ENCODE data around the gene SSRP1. TPM values are rescaled to one million over a fixed set of nuclear protein-coding genes. Genes with fewer than 3 reads are reported as not detected.

The SSRP1 gene
- total RNA-seq, 1 donor from 2014 or later = 186 TPM

DNA sequence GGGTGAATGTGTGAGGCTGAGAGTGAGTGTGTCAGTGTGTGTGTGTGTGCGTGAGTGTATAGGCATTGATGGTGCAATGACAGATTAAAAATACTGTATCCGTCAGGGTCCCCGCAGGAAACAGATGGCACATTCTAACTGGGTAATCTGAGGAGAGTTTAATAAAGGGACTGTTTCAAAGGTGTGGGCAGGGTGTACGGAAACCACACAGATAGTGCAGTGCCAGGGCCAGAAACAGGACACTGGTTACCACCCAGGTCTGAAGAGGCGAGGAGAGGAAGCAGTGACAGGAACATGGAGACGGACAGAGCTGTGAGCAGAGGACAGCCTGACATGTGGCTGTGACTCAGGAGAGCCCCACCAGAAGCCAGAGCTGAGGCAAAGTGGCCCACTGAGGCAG lies 19.0 kb upstream of the SSRP1 start:
- H3K4me2 ChIP-seq = no peak overlapping the region
- Mint-ChIP-seq H3K4me1 (peaks cover 38% of the 10 kb centered on the region), H3K36me3 (peaks cover 2% of the 10 kb centered on the region), H3K9me3 (peaks cover 15% of the 10 kb centered on the region), H3K27me3 (ENCODE audit: insufficient read depth, low read depth) (peaks cover 11% of the 10 kb centered on the region), H3K27ac (peak overlapping the region; percentile 3), H3K4me3 (no peak overlapping the region)
- no peak for DNase-seq (ENCODE audit: low spot score)
- H3F3A ChIP-seq (ENCODE audit: low read depth) = peaks cover 30% of the 10 kb centered on the region
- H4K20me1 ChIP-seq (ENCODE audit: low read depth) = no peaks in the 10 kb centered on the region
- H3K79me2 ChIP-seq (ENCODE audit: low read depth) = no peaks in the 10 kb centered on the region
- H3K4me1 ChIP-seq = peaks cover 38% of the 10 kb centered on the region
- H3K9me3 ChIP-seq (ENCODE audit: low read depth) = no peaks in the 10 kb centered on the region
- no peak overlapping the region for H3K4me3 ChIP-seq
- H3K36me3 ChIP-seq = no peaks in the 10 kb centered on the region
- H2AFZ ChIP-seq (replicated peaks) = no peak overlapping the region
- H3K27me3 ChIP-seq = no peaks in the 10 kb centered on the region
- no peak overlapping the region for H3K27ac ChIP-seq
- TF ChIP-seq, protein P1, sequence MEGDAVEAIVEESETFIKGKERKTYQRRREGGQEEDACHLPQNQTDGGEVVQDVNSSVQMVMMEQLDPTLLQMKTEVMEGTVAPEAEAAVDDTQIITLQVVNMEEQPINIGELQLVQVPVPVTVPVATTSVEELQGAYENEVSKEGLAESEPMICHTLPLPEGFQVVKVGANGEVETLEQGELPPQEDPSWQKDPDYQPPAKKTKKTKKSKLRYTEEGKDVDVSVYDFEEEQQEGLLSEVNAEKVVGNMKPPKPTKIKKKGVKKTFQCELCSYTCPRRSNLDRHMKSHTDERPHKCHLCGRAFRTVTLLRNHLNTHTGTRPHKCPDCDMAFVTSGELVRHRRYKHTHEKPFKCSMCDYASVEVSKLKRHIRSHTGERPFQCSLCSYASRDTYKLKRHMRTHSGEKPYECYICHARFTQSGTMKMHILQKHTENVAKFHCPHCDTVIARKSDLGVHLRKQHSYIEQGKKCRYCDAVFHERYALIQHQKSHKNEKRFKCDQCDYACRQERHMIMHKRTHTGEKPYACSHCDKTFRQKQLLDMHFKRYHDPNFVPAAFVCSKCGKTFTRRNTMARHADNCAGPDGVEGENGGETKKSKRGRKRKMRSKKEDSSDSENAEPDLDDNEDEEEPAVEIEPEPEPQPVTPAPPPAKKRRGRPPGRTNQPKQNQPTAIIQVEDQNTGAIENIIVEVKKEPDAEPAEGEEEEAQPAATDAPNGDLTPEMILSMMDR (IDR thresholded peaks at IDR 0.05) = no peak
- TF ChIP-seq EZH2 (IDR thresholded peaks at IDR 0.05) = no peak
- no peak for TF ChIP-seq EZH2phosphoT487 (IDR thresholded peaks at IDR 0.05)
- no peak overlapping the region for H3K9ac ChIP-seq

DNA sequence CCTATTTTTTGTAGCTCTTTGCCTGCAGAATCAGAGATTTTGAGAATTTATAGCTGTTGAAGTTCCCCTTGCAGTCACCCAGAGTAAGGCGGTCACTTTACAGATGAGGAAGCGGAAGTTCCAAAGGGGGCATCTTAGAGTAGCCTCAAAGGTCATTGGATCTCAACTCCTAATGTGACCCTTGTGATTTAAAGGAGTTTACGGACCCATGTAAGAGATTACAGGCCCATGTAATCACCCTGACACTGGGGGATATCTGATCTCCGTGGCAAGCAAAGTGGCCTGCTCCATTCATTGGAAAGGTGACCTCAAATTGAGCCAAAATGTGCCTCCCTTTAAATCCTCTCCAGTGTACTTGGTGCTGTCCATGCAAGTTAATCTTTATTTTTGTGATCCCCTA lies 18.2 kb upstream of the SSRP1 start:
- H3K4me3 Mint-ChIP-seq = peak overlapping the region; percentile 17
- H3K27ac Mint-ChIP-seq = peak overlapping the region; percentile 57
- H3K4me1 ChIP-seq = peaks cover 34% of the 10 kb centered on the region
- H3K27ac ChIP-seq = peak overlapping the region; percentile 82
- peak overlapping the region; percentile 51 for H3K4me2 ChIP-seq
- H3K9ac ChIP-seq = no peak overlapping the region
- H3K79me2 ChIP-seq (ENCODE audit: low read depth) = no peaks in the 10 kb centered on the region
- H3K36me3 ChIP-seq = no peaks in the 10 kb centered on the region
- TF ChIP-seq EZH2 (IDR thresholded peaks at IDR 0.05) = no peak
- TF ChIP-seq EZH2phosphoT487 (IDR thresholded peaks at IDR 0.05) = no peak
- TF ChIP-seq, protein P1 (IDR thresholded peaks at IDR 0.05) = no peak
- H3K4me1 Mint-ChIP-seq = peaks cover 34% of the 10 kb centered on the region
- H3K36me3 Mint-ChIP-seq = peaks cover 2% of the 10 kb centered on the region
- H3F3A ChIP-seq (ENCODE audit: low read depth) = peaks cover 30% of the 10 kb centered on the region
- peaks cover 15% of the 10 kb centered on the region for H3K9me3 Mint-ChIP-seq
- H3K27me3 Mint-ChIP-seq (ENCODE audit: insufficient read depth, low read depth) = peaks cover 7% of the 10 kb centered on the region
- peak overlapping the region; percentile 16 for H3K4me3 ChIP-seq
- H4K20me1 ChIP-seq (ENCODE audit: low read depth) = no peaks in the 10 kb centered on the region
- peak; percentile 54 for DNase-seq (ENCODE audit: low spot score)
- peak overlapping the region; percentile 9 for H2AFZ ChIP-seq (replicated peaks)
- no peaks in the 10 kb centered on the region for H3K9me3 ChIP-seq (ENCODE audit: low read depth)
- H3K27me3 ChIP-seq = no peaks in the 10 kb centered on the region

DNA sequence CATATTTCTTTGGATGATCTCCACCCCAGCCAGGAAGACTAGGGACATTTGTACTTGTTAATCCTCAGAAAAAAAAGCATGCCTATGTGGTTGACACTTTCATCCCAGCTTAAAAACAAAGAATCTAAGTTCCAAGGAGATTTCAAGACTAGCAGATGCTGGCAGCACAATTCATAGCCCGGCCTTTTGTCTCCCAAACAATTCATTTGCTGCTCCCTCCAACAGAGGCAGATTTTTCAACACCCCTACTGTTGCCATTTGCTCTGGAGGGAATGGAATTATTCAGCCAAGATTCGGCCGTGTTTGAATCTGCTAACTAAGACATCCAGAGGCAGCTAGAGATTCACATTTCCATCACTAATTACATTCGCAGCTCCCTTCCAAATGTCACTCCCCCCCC lies 17.8 kb upstream of the SSRP1 start:
- peak overlapping the region; percentile 51 for H3K4me2 ChIP-seq
- peak overlapping the region; percentile 54 for H3K4me3 Mint-ChIP-seq
- H3K9me3 Mint-ChIP-seq = peaks cover 15% of the 10 kb centered on the region
- TF ChIP-seq EZH2 (IDR thresholded peaks at IDR 0.05) = no peak
- no peak for TF ChIP-seq EZH2phosphoT487 (IDR thresholded peaks at IDR 0.05)
- TF ChIP-seq, protein P1 (IDR thresholded peaks at IDR 0.05) = no peak
- no peaks in the 10 kb centered on the region for H4K20me1 ChIP-seq (ENCODE audit: low read depth)
- peak overlapping the region; percentile 16 for H3K4me3 ChIP-seq
- peak overlapping the region; percentile 61 for H3K27ac Mint-ChIP-seq
- H3F3A ChIP-seq (ENCODE audit: low read depth) = peaks cover 30% of the 10 kb centered on the region
- no peaks in the 10 kb centered on the region for H3K27me3 ChIP-seq
- H3K27ac ChIP-seq = peak overlapping the region; percentile 82
- peaks cover 5% of the 10 kb centered on the region for H3K27me3 Mint-ChIP-seq (ENCODE audit: insufficient read depth, low read depth)
- H3K4me1 Mint-ChIP-seq = peaks cover 31% of the 10 kb centered on the region
- H3K36me3 Mint-ChIP-seq = peaks cover 2% of the 10 kb centered on the region
- H3K9me3 ChIP-seq (ENCODE audit: low read depth) = no peaks in the 10 kb centered on the region
- peak; percentile 70 for DNase-seq (ENCODE audit: low spot score)
- peak overlapping the region; percentile 9 for H2AFZ ChIP-seq (replicated peaks)
- H3K9ac ChIP-seq = no peak overlapping the region
- no peaks in the 10 kb centered on the region for H3K36me3 ChIP-seq
- H3K4me1 ChIP-seq = peaks cover 32% of the 10 kb centered on the region
- no peaks in the 10 kb centered on the region for H3K79me2 ChIP-seq (ENCODE audit: low read depth)
